Measurements from ENCODE around the gene RALGDS.
"Not testable (repeated sequence)": the region's sequence is repeated elsewhere in the genome, so short reads cannot be mapped to it uniquely, and the experiment has no call there.

Gene RALGDS

DNA sequence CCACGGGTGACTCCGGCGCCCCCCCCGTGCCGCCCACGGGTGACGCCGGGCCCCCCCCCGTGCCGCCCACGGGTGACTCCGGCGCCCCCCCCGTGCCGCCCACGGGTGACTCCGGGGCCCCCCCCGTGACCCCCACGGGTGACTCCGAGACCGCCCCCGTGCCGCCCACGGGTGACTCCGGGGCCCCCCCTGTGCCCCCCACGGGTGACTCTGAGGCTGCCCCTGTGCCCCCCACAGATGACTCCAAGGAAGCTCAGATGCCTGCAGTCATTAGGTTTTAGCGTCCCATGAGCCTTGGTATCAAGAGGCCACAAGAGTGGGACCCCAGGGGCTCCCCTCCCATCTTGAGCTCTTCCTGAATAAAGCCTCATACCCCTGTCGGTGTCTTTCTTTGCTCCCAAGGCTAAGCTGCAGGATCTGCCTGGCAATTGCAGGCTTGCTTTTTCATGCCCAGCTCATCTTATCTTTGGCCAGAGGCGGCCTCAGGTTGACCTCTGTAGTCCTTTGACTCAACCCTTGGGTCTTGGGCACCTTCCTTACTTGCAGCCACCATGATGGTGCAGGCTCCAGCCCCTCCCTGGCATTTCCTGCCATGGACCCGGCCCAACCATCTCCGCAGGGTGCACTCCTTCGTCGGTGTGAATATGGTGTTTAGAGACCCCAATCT is 49.4 kb downstream of the RALGDS start:
- TF ChIP-seq, protein P1, sequence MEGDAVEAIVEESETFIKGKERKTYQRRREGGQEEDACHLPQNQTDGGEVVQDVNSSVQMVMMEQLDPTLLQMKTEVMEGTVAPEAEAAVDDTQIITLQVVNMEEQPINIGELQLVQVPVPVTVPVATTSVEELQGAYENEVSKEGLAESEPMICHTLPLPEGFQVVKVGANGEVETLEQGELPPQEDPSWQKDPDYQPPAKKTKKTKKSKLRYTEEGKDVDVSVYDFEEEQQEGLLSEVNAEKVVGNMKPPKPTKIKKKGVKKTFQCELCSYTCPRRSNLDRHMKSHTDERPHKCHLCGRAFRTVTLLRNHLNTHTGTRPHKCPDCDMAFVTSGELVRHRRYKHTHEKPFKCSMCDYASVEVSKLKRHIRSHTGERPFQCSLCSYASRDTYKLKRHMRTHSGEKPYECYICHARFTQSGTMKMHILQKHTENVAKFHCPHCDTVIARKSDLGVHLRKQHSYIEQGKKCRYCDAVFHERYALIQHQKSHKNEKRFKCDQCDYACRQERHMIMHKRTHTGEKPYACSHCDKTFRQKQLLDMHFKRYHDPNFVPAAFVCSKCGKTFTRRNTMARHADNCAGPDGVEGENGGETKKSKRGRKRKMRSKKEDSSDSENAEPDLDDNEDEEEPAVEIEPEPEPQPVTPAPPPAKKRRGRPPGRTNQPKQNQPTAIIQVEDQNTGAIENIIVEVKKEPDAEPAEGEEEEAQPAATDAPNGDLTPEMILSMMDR (IDR thresholded peaks at IDR 0.05; ENCODE audit: low read depth, low read length): no peak
- DNase-seq (ENCODE audit: extremely low read depth, low read depth): no peak

DNA sequence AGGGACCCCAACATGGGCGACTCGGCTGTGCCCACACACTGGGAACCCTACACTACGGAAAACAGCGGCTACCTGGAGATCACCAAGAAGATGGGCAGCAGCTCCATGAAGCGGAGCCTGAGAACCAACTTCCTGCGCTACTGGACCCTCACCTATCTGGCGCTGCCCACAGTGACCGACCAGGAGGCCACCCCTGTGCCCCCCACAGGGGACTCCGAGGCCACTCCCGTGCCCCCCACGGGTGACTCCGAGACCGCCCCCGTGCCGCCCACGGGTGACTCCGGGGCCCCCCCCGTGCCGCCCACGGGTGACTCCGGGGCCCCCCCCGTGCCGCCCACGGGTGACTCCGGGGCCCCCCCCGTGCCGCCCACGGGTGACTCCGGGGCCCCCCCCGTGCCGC is 50.1 kb downstream of the RALGDS start:
- not testable (repeated sequence) for DNase-seq (ENCODE audit: extremely low read depth, low read depth)

DNA sequence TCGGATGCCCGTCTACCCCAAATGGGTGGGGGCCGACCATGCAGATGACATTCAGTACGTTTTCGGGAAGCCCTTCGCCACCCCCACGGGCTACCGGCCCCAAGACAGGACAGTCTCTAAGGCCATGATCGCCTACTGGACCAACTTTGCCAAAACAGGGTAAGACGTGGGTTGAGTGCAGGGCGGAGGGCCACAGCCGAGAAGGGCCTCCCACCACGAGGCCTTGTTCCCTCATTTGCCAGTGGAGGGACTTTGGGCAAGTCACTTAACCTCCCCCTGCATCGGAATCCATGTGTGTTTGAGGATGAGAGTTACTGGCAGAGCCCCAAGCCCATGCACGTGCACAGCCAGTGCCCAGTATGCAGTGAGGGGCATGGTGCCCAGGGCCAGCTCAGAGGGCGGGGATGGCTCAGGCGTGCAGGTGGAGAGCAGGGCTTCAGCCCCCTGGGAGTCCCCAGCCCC is 50.5 kb downstream of the RALGDS start:
- DNase-seq (ENCODE audit: extremely low read depth, low read depth): not testable (repeated sequence)

DNA sequence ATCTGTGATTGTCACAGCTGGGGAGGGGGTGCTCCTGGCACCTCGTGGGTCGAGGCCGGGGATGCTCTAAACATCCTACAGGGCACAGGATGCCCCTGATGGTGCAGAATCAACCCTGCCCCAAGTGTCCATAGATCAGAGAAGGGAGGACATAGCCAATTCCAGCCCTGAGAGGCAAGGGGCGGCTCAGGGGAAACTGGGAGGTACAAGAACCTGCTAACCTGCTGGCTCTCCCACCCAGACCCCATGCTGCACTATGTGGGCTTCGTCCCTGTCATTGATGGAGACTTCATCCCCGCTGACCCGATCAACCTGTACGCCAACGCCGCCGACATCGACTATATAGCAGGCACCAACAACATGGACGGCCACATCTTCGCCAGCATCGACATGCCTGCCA is 52.6 kb downstream of the RALGDS start:
- not testable (repeated sequence) for DNase-seq (ENCODE audit: extremely low read depth, low read depth)

DNA sequence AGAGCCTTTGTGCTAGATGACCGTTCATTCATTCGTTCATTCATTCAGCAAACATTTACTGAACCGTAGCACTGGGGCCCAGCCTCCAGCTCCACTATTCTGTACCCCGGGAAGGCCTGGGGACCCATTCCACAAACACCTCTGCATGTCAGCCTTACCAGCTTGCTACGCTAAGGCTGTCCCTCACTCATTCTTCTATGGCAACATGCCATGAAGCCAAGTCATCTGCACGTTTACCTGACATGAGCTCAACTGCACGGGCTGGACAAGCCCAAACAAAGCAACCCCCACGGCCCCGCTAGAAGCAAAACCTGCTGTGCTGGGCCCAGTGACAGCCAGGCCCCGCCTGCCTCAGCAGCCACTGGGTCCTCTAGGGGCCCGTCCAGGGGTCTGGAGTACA is 53.2 kb downstream of the RALGDS start:
- DNase-seq (ENCODE audit: extremely low read depth, low read depth): no peak
- TF ChIP-seq, protein P1 (IDR thresholded peaks at IDR 0.05; ENCODE audit: low read depth, low read length): no peak

DNA sequence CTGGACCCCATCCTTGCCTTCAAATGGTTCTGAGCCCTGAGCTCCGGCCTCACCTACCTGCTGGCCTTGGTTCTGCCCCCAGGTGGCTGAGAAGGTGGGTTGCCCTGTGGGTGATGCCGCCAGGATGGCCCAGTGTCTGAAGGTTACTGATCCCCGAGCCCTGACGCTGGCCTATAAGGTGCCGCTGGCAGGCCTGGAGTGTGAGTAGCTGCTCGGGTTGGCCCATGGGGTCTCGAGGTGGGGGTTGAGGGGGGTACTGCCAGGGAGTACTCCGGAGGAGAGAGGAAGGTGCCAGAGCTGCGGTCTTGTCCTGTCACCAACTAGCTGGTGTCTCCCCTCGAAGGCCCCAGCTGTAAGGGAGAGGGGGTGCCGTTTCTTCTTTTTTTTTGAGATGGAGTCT is 54.0 kb downstream of the RALGDS start:
- TF ChIP-seq, protein P1 (IDR thresholded peaks at IDR 0.05; ENCODE audit: low read depth, low read length): no peak
- DNase-seq (ENCODE audit: extremely low read depth, low read depth): no peak

DNA sequence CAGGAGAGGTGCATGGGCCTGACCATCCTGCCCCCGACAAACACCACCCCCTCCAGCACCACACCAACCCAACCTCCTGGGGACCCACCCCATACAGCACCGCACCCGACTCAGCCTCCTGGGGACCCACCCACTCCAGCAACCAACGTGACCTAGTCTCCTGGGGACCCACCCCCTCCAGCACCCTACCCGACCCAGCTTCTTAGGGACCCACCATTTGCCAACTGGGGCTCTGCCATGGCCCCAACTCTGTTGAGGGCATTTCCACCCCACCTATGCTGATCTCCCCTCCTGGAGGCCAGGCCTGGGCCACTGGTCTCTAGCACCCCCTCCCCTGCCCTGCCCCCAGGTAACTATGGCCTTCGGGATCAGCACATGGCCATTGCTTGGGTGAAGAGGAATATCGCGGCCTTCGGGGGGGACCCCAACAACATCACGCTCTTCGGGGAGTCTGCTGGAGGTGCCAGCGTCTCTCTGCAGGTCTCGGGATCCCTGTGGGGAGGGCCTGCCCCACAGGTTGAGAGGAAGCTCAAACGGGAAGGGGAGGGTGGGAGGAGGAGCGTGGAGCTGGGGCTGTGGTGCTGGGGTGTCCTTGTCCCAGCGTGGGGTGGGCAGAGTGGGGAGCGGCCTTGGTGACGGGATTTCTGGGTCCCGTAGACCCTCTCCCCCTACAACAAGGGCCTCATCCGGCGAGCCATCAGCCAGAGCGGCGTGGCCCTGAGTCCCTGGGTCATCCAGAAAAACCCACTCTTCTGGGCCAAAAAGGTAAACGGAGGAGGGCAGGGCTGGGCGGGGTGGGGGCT is 54.7 kb downstream of the RALGDS start:
- TF ChIP-seq, protein P1 (IDR thresholded peaks at IDR 0.05; ENCODE audit: low read depth, low read length): no peak
- no peak for DNase-seq (ENCODE audit: extremely low read depth, low read depth)

DNA sequence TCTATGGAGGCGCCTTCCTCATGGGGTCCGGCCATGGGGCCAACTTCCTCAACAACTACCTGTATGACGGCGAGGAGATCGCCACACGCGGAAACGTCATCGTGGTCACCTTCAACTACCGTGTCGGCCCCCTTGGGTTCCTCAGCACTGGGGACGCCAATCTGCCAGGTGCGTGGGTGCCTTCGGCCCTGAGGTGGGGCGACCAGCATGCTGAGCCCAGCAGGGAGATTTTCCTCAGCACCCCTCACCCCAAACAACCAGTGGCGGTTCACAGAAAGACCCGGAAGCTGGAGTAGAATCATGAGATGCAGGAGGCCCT is 56.0 kb downstream of the RALGDS start:
- DNase-seq (ENCODE audit: extremely low read depth, low read depth): no peak
- TF ChIP-seq, protein P1 (IDR thresholded peaks at IDR 0.05; ENCODE audit: low read depth, low read length): no peak
